ENCODE measurements around the gene PATJ. TPM values are rescaled to one million over a fixed set of nuclear protein-coding genes. Genes with fewer than 3 reads are reported as not detected.

The PATJ gene
- total and polyA plus RNA-seq, 2 donors (not counting 1 experiment from before 2014, with no cell fraction given) = 8.0 to 45.3 TPM

- Mint-ChIP-seq H3K27ac (no peak overlapping the region), H3K4me3 (no peak overlapping the region), H3K4me1 (no peaks in the 10 kb centered on the region), H3K27me3 (peaks cover 22% of the 10 kb centered on the region), H3K9me3 (ENCODE audit: insufficient read depth) (no peaks in the 10 kb centered on the region)
- Histone ChIP-seq H4K20me1 (ENCODE audit: control insufficient read depth, insufficient read depth, low read length, poor library complexity, severe bottlenecking) (no peaks in the 10 kb centered on the region), H3K27ac (ENCODE audit: low read length in 2 of 2) (no peak overlapping the region), H3K4me2 (replicated peaks; ENCODE audit: low read depth, low read length, poor library complexity, severe bottlenecking) (no peak overlapping the region), H3K36me3 (replicated peaks in 1 of 2; ENCODE audit: control extremely low read depth in 1 of 2, control insufficient read depth in 1 of 2, extremely low read depth in 1 of 2, insufficient read depth in 2 of 2, low read length in 1 of 2) (no peaks in the 10 kb centered on the region), H3K9ac (ENCODE audit: low read length) (no peak overlapping the region), H3K4me1 (ENCODE audit: control insufficient read depth in 2 of 2, insufficient read depth in 2 of 2, low read length in 2 of 2) (no peaks in the 10 kb centered on the region), H3K27me3 (replicated peaks in 1 of 4; ENCODE audit: control extremely low read depth in 1 of 4, control insufficient read depth in 3 of 4, insufficient read depth in 4 of 4, low read length in 3 of 4) (peaks cover 0 to 9% (median 2%) of the 10 kb centered on the region in 4 experiments), H3K79me2 (ENCODE audit: control insufficient read depth, insufficient read depth, low read length) (no peaks in the 10 kb centered on the region), H3K9me3 (ENCODE audit: control extremely low read depth in 1 of 3, control insufficient read depth in 2 of 3, insufficient read depth in 1 of 3, low read length in 2 of 3) (peaks cover 0 to 13% (median 0%) of the 10 kb centered on the region in 3 donors), H2AFZ (ENCODE audit: insufficient read depth, low read depth, low read length, poor library complexity, severe bottlenecking) (no peak overlapping the region), H3K4me3 (ENCODE audit: control extremely low read depth in 1 of 5, extremely low read depth in 1 of 5, insufficient read depth in 1 of 5, low read depth in 2 of 5, low read length in 4 of 5) (no peak overlapping the region)
- DNase-seq (no peak), ATAC-seq (ENCODE audit: low read depth) (no peak)
- TF ChIP-seq CTCF (IDR thresholded peaks at IDR 0.05) (no peak), EZH2 (IDR thresholded peaks at IDR 0.05; ENCODE audit: borderline replicate concordance, insufficient read depth, low read depth, low read length, poor library complexity, severe bottlenecking) (no peak)
- intact Hi-C loops (cut with micrococcal nuclease) = no loop called here
- ChIA-PET POLR2A (no interaction called here), CTCF (no interaction called here)
- WGBS (ENCODE audit: insufficient coverage) = 67% methylated on average over 3 of the region's 3 CpGs
Measured at GRCh38 chr1:62198781-62199125, 456.5 kb downstream of the PATJ start.

- peaks cover 11% of the 10 kb centered on the region for H3K9me3 Mint-ChIP-seq (ENCODE audit: insufficient read depth)
- ChIA-PET CTCF (no interaction called here), POLR2A (no interaction called here)
- no peaks in the 10 kb centered on the region for H3K79me2 ChIP-seq (ENCODE audit: control insufficient read depth, insufficient read depth, low read length)
- intact Hi-C loops (cut with micrococcal nuclease) = no loop called here
- H3K4me3 Mint-ChIP-seq = no peak overlapping the region
- peaks cover 4% of the 10 kb centered on the region for H3K27me3 Mint-ChIP-seq
- no peak overlapping the region for H3K4me2 ChIP-seq (replicated peaks; ENCODE audit: low read depth, low read length, poor library complexity, severe bottlenecking)
- H3K4me1 ChIP-seq (ENCODE audit: control insufficient read depth in 2 of 2, insufficient read depth in 2 of 2, low read length in 2 of 2) = no peaks in the 10 kb centered on the region
- no peaks in the 10 kb centered on the region for H4K20me1 ChIP-seq (ENCODE audit: control insufficient read depth, insufficient read depth, low read length, poor library complexity, severe bottlenecking)
- H3K9ac ChIP-seq (ENCODE audit: low read length) = no peak overlapping the region
- no peak for TF ChIP-seq CTCF (IDR thresholded peaks at IDR 0.05)
- no peak for TF ChIP-seq EZH2 (IDR thresholded peaks at IDR 0.05; ENCODE audit: borderline replicate concordance, insufficient read depth, low read depth, low read length, poor library complexity, severe bottlenecking)
- H2AFZ ChIP-seq (ENCODE audit: insufficient read depth, low read depth, low read length, poor library complexity, severe bottlenecking) = no peak overlapping the region
- DNase-seq = no peak
- peaks cover 3 to 9% (median 6%) of the 10 kb centered on the region in 3 donors for H3K9me3 ChIP-seq (ENCODE audit: control extremely low read depth in 1 of 3, control insufficient read depth in 2 of 3, insufficient read depth in 1 of 3, low read length in 2 of 3)
- H3K4me3 ChIP-seq (ENCODE audit: control extremely low read depth in 1 of 5, extremely low read depth in 1 of 5, insufficient read depth in 1 of 5, low read depth in 2 of 5, low read length in 4 of 5) = no peak overlapping the region
- H3K27me3 ChIP-seq (replicated peaks in 1 of 4; ENCODE audit: control extremely low read depth in 1 of 4, control insufficient read depth in 3 of 4, insufficient read depth in 4 of 4, low read length in 3 of 4) = no peaks in the 10 kb centered on the region
- H3K27ac Mint-ChIP-seq = no peak overlapping the region
- no peak for ATAC-seq (ENCODE audit: low read depth)
- H3K36me3 ChIP-seq (replicated peaks in 1 of 2; ENCODE audit: control extremely low read depth in 1 of 2, control insufficient read depth in 1 of 2, extremely low read depth in 1 of 2, insufficient read depth in 2 of 2, low read length in 1 of 2) = no peaks in the 10 kb centered on the region
- no peak overlapping the region for H3K27ac ChIP-seq (ENCODE audit: low read length in 2 of 2)
- 100% methylated on average over 1 of the region's 2 CpGs for WGBS (ENCODE audit: insufficient coverage)
- no peaks in the 10 kb centered on the region for H3K4me1 Mint-ChIP-seq
Measured at GRCh38 chr1:62207187-62207586, 464.9 kb downstream of the PATJ start.
